HepG2 (cell line): Measurements from ENCODE around the gene PFAS. TPM values are rescaled to one million over a fixed set of nuclear protein-coding genes. Genes with fewer than 3 reads are reported as not detected.

Experiments
- ATAC-seq: fragments of 200-7000 bp; cut with Tn5 transposase; 3 replicates; pipeline ENCODE4 v1.9.1; 2020; ENCODE audit warnings: mild to moderate bottlenecking, moderate library complexity
- BruUV-seq: library from RNA; stranded (reverse); fragments of 400-500 nt; replicated peaks from 2 replicates; lab custom pipeline; 2021; lab: Mats Ljungman, UMichigan
- CTCF ChIA-PET: fragments of 300-600 bp; formaldehyde crosslinking; extraction: SDS; loops from one replicate; lab custom pipeline; 2021; ENCODE audit warnings: low total read pairs, inconsistent platforms, low intra/inter-chr PET ratio; lab: Yijun Ruan, JAX
- POLR2A ChIA-PET: fragments of 350-600 bp; sonication (Branson Sonifier 250); formaldehyde crosslinking; loops from one replicate; lab custom pipeline; 2020; ENCODE audit warnings: antibody characterized with exemption, inconsistent platforms; lab: Yijun Ruan, JAX
- DNase-seq: peaks from one replicate; pipeline ENCODE4 v3.0.0-alpha.2; 2015; ENCODE audit warnings: low spot score
- FAIRE-seq: peaks from 3 replicates; lab custom pipeline; 2011; peaks lifted over from hg19 to GRCh38; lab: Jason Lieb, UNC
- H2AFZ ChIP-seq: one replicate; pipeline ENCODE4 v1.6.1; 2011; ENCODE audit warnings: low read length, inconsistent platforms
- H3K27ac ChIP-seq: fragments of 300-600 bp; 3 replicates; pipeline ENCODE4 v1.8.0; 2011; ENCODE audit warnings: mixed run types, mild to moderate bottlenecking, mixed read lengths, low read length, inconsistent platforms; ENCODE audit not compliant: insufficient read depth; ENCODE audit errors: extremely low read length
- H3K27me3 ChIP-seq, 2 experiments: fragments of 200-600 bp in 1 of 2; 2 replicates in 1 of 2; 3 replicates in 1 of 2; pipeline versions ENCODE4 v1.6.0 to v1.8.0; 2011; ENCODE audit warnings: low read length in 2 of 2, mild to moderate bottlenecking in 2 of 2, moderate library complexity in 2 of 2, inconsistent platforms in 1 of 2; ENCODE audit not compliant: insufficient read depth in 2 of 2, control insufficient read depth in 1 of 2
- H3K36me3 ChIP-seq, 2 experiments: fragments of 200-600 bp in 1 of 2; replicated peaks in 1 of 2; 2 replicates in 1 of 2; 3 replicates in 1 of 2; pipeline versions ENCODE4 v1.5.1 to v1.8.0; 2011; ENCODE audit warnings: low read length in 2 of 2, inconsistent platforms in 1 of 2; ENCODE audit not compliant: insufficient read depth in 2 of 2, control insufficient read depth in 1 of 2
- H3K4me1 ChIP-seq: 2 replicates; pipeline ENCODE4 v1.5.1; 2012; ENCODE audit warnings: low read length, inconsistent platforms; ENCODE audit not compliant: insufficient read depth
- H3K4me2 ChIP-seq: 2 replicates; pipeline ENCODE4 v1.6.0; 2011; ENCODE audit warnings: low read depth, low read length, inconsistent platforms
- H3K4me3 ChIP-seq, 3 experiments: fragments of 200-600 bp in 1 of 3; sonication (generic), shearing (Covaris generic) in 1 of 3; replicated peaks in 1 of 3; 2 replicates each; pipeline ENCODE4 v1.5.1; 2011 to 2016; ENCODE audit warnings: low read length in 3 of 3, inconsistent platforms in 2 of 3, low read depth in 2 of 3, mild to moderate bottlenecking in 2 of 3, control low read depth in 1 of 3, mixed read lengths in 1 of 3; ENCODE audit not compliant: insufficient read depth in 1 of 3
- H3K79me2 ChIP-seq: one replicate; pipeline ENCODE4 v1.6.1; 2011; ENCODE audit warnings: low read length, inconsistent platforms; ENCODE audit not compliant: insufficient read depth
- H3K9ac ChIP-seq: 2 replicates; pipeline ENCODE4 v1.6.0; 2011; ENCODE audit warnings: mild to moderate bottlenecking, low read depth, low read length, inconsistent platforms; ENCODE audit not compliant: insufficient read depth
- H3K9me3 ChIP-seq: 2 replicates; pipeline ENCODE4 v1.5.1; 2012; ENCODE audit warnings: mild to moderate bottlenecking, low read length
- H4K20me1 ChIP-seq: 2 replicates; pipeline ENCODE4 v1.6.0; 2011; ENCODE audit warnings: inconsistent platforms, mild to moderate bottlenecking, low read length, moderate library complexity; ENCODE audit not compliant: insufficient read depth
- CAMTA2 ChIP-seq: sonication (generic); formaldehyde crosslinking; IDR thresholded peaks from 2 replicates; pipeline ENCODE4 v1.4.0; 2020; ENCODE audit warnings: mild to moderate bottlenecking, missing genetic modification reagents, borderline replicate concordance
- ERF ChIP-seq: IDR thresholded peaks from 2 replicates; pipeline ENCODE4 v1.6.1; 2018; ENCODE audit warnings: missing biosample characterization, missing genetic modification reagents
- MAX ChIP-seq: IDR thresholded peaks from 2 replicates; pipeline ENCODE4 v1.6.1; 2012; ENCODE audit warnings: inconsistent platforms
- MIER3 ChIP-seq: IDR thresholded peaks from 2 replicates; pipeline ENCODE4 v1.6.1; 2016; ENCODE audit warnings: missing compliant biosample characterization, borderline replicate concordance
- NCOA5 ChIP-seq: sonication (generic); formaldehyde crosslinking; IDR thresholded peaks from 2 replicates; pipeline ENCODE4 v1.4.0; 2020; ENCODE audit warnings: missing genetic modification reagents
- TARDBP ChIP-seq: sonication (generic); formaldehyde crosslinking; IDR thresholded peaks from 2 replicates; pipeline ENCODE4 v1.8.0; 2022; ENCODE audit warnings: mild to moderate bottlenecking, missing genetic modification reagents
- THAP9 ChIP-seq: sonication (generic); formaldehyde crosslinking; IDR thresholded peaks from 2 replicates; pipeline ENCODE4; 2020; ENCODE audit warnings: missing genetic modification reagents, mild to moderate bottlenecking, borderline replicate concordance
- YY1 ChIP-seq: IDR thresholded peaks from 2 replicates; pipeline ENCODE4 v1.6.1; 2011; ENCODE audit warnings: low read length, low read depth, moderate library complexity, mild to moderate bottlenecking; ENCODE audit not compliant: insufficient read depth, insufficient replicate concordance
- ZBTB1 ChIP-seq: sonication (generic); formaldehyde crosslinking; IDR thresholded peaks from 2 replicates; pipeline ENCODE4 v1.4.0; 2020; ENCODE audit warnings: missing genetic modification reagents, borderline replicate concordance
- ZBTB25 ChIP-seq: IDR thresholded peaks from 2 replicates; pipeline ENCODE4 v1.6.1; 2018; ENCODE audit warnings: missing genetic modification reagents
- ZBTB42 ChIP-seq: sonication (generic); formaldehyde crosslinking; IDR thresholded peaks from 2 replicates; pipeline ENCODE4 v1.5.0; 2020; ENCODE audit warnings: mild to moderate bottlenecking, missing genetic modification reagents
- ZNF496 ChIP-seq: sonication (generic); formaldehyde crosslinking; IDR thresholded peaks from 2 replicates; pipeline ENCODE4 v1.8.1; 2023; ENCODE audit warnings: mild to moderate bottlenecking, moderate library complexity, missing genetic modification reagents; ENCODE audit not compliant: insufficient replicate concordance
- ZNF530 ChIP-seq: sonication (generic); formaldehyde crosslinking; IDR thresholded peaks from 2 replicates; pipeline ENCODE4 v1.5.0; 2020; ENCODE audit warnings: low read depth, mild to moderate bottlenecking, missing genetic modification reagents
- ZNF83 ChIP-seq: sonication (generic); formaldehyde crosslinking; IDR thresholded peaks from 2 replicates; pipeline ENCODE4 v1.4.0; 2020; ENCODE audit warnings: missing genetic modification reagents, mild to moderate bottlenecking, borderline replicate concordance
- WGBS: methylation state at CpG from one replicate; pipeline ENCODE4 v1.1.6; 2017; ENCODE audit warnings: low lambda C conversion rate; 5-methylcytosine and 5-hydroxymethylcytosine counted together
- in situ Hi-C: cut with HindIII; loops from 2 replicates; pipeline ENCODE4 v1.10.0; 2017; ENCODE audit warnings: low pct_unique_long_range_greater_than_20kb; ENCODE audit not compliant: extremely low pct_ligation_motif_present
- intact Hi-C: fragments of 100-400 bp; cut with micrococcal nuclease; formaldehyde crosslinking; loops from one replicate; pipeline ENCODE4 v1.10.0; 2022; ENCODE audit not compliant: unreplicated experiment
- polyA plus RNA-seq, 8 experiments: library from polyadenylated mRNA; depleted of rRNA in 3 of 8; stranded (reverse) in 7 of 8; unstranded in 1 of 8; fragments of >200 nt; fragmentation: Illumina TruSeq in 4 of 8; extraction: Trizol in 4 of 8; gene quantifications; 2 replicates each; pipeline versions ENCODE4 v1.2.1 to v1.2.3, GENCODE V29; 2011 to 2016; ENCODE audit warnings: low read depth in 4 of 8, missing spikeins in 1 of 8, mixed read lengths in 1 of 8; ENCODE audit not compliant: insufficient read depth in 1 of 8
- total RNA-seq, 5 experiments: library from RNA; depleted of rRNA; stranded (reverse); fragments of >200 nt; fragmentation: Illumina TruSeq; extraction: Trizol; gene quantifications; 2 replicates each; pipeline ENCODE4 v1.2.3, GENCODE V29; 2016; ENCODE audit warnings: low read depth in 1 of 5
- TF ChIP-seq, protein P1 (sequence below): sonication (generic); formaldehyde crosslinking; IDR thresholded peaks from 2 replicates; pipeline ENCODE4 v1.8.1; 2023; ENCODE audit warnings: mild to moderate bottlenecking, inconsistent platforms, moderate library complexity, missing genetic modification reagents, borderline replicate concordance
- TF ChIP-seq, protein P2 (sequence below): sonication (generic); formaldehyde crosslinking; conservative IDR thresholded peaks from 2 replicates; pipeline ENCODE4 v1.8.0; 2022; ENCODE audit warnings: missing genetic modification reagents

Gene PFAS
- total and polyA plus RNA-seq, 2 of the 13 experiments (the other 11 are each of a cell fraction or from before 2014, with no cell fraction given), result 49.4 to 58.2 TPM

- POLR2A ChIA-PET, result no interaction called here
- no peaks in the 10 kb centered on the region for H3K27me3 ChIP-seq
- no peak for ATAC-seq
- no TSS peak for BruUV-seq
- H3K27ac ChIP-seq, result no peak overlapping the region
- intact Hi-C loops, result no loop called here
- H3K4me2 ChIP-seq, result no peak overlapping the region
- H4K20me1 ChIP-seq, result no peaks in the 10 kb centered on the region
- CTCF ChIA-PET, result no interaction called here
- H3K9ac ChIP-seq, result no peak overlapping the region
- no peak for TF ChIP-seq THAP9 (CRISPR knock-in tag)
- no peak for TF ChIP-seq ZBTB1 (CRISPR knock-in tag)
- TF ChIP-seq ZNF496 (CRISPR knock-in tag), result no peak
- TF ChIP-seq ZBTB25 (CRISPR knock-in tag), result no peak
- TF ChIP-seq, protein P1, sequence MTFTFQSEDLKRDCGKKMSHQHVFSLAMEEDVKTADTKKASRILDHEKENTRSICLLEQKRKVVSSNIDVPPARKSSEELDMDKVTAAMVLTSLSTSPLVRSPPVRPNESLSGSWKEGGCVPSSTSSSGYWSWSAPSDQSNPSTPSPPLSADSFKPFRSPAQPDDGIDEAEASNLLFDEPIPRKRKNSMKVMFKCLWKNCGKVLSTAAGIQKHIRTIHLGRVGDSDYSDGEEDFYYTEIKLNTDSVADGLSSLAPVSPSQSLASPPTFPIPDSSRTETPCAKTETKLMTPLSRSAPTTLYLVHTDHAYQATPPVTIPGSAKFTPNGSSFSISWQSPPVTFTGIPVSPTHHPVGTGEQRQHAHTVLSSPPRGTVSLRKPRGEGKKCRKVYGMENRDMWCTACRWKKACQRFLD (CRISPR knock-in tag), result no peak
- TF ChIP-seq NCOA5 (CRISPR knock-in tag), result no peak
- no peak for TF ChIP-seq TARDBP (CRISPR knock-in tag)
- TF ChIP-seq ZNF530, result no peak
- TF ChIP-seq MIER3 (CRISPR knock-in tag), result no peak
- no peak for TF ChIP-seq ZBTB42
- TF ChIP-seq, protein P2, sequence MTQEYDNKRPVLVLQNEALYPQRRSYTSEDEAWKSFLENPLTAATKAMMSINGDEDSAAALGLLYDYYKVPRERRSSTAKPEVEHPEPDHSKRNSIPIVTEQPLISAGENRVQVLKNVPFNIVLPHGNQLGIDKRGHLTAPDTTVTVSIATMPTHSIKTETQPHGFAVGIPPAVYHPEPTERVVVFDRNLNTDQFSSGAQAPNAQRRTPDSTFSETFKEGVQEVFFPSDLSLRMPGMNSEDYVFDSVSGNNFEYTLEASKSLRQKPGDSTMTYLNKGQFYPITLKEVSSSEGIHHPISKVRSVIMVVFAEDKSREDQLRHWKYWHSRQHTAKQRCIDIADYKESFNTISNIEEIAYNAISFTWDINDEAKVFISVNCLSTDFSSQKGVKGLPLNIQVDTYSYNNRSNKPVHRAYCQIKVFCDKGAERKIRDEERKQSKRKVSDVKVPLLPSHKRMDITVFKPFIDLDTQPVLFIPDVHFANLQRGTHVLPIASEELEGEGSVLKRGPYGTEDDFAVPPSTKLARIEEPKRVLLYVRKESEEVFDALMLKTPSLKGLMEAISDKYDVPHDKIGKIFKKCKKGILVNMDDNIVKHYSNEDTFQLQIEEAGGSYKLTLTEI (CRISPR knock-in tag), result no peak
- no peak for TF ChIP-seq CAMTA2
- TF ChIP-seq MAX, result no peak
- TF ChIP-seq ZNF83 (CRISPR knock-in tag), result no peak
- TF ChIP-seq YY1, result no peak
- TF ChIP-seq ERF (CRISPR knock-in tag), result no peak
- 97% methylated on average over 6 of the region's 6 CpGs for WGBS
- no peak for DNase-seq
- no peaks in the 10 kb centered on the region for H3K9me3 ChIP-seq
- H3K36me3 ChIP-seq, result peaks cover 27 to 68% of the 10 kb centered on the region in 2 experiments
- H2AFZ ChIP-seq, result no peak overlapping the region
- in situ Hi-C loops, result no loop called here
- H3K4me3 ChIP-seq, result no peak overlapping the region
- H3K79me2 ChIP-seq, result peaks cover 7% of the 10 kb centered on the region
- H3K4me1 ChIP-seq, result no peaks in the 10 kb centered on the region
- FAIRE-seq, result no peak
These were observed 7.6 kb downstream of the PFAS start for GRCh38 chr17:8256691-8257090.
